SH-SY5Y (cell line): ENCODE measurements around the gene CDK7.

Experiments
- GATA2 ChIP-seq: IDR thresholded peaks from 2 replicates; pipeline ENCODE4 v1.6.1; 2011; ENCODE audit warnings: mild to moderate bottlenecking, low read depth, low read length
- GATA3 ChIP-seq: IDR thresholded peaks from 2 replicates; pipeline ENCODE4 v1.6.1; 2011; ENCODE audit warnings: low read depth, mild to moderate bottlenecking, low read length, moderate library complexity

DNA sequence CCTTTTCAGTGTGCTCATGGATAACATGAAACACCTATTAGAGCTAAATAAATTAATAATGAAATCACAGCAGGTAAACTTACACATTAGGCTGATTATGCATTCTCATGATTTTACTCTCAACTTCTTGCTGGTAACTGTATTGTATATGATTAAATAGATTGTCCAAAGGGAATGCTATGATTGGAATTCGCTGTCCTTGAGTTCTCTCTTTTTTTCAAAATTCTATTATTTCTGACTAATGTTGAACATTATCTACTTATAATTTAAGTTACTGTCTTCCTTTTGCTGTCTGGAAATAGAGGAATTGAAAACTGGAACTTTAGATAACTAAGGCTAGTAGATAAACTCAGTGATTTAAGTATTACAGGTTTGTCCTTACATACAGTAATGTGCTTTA, 32.2 kb upstream of the CDK7 start:
- TF ChIP-seq GATA2, result no peak
- TF ChIP-seq GATA3, result no peak
